RPMI8226 (cell line): ENCODE measurements around the gene ZBTB9.

Experiments used
- DNase-seq: peaks from one replicate; pipeline ENCODE4 v3.0.0-alpha.2; 2015

ZBTB9 gene

GRCh38 chr6:33433001-33433543 is 21.3 kb upstream of the ZBTB9 start:
- DNase-seq, result no peak

GRCh38 chr6:33433544-33434191 is 20.7 kb upstream of the ZBTB9 start:
- DNase-seq, result no peak

- DNase-seq, result no peak
These were observed 19.4 kb upstream of the ZBTB9 start for GRCh38 chr6:33434961-33435360.

GRCh38 chr6:33437666-33438065 is 16.7 kb upstream of the ZBTB9 start:
- no peak for DNase-seq

- no peak for DNase-seq
These were observed 15.3 kb upstream of the ZBTB9 start for GRCh38 chr6:33438978-33439594.

GRCh38 chr6:33439956-33440648 is 14.3 kb upstream of the ZBTB9 start:
- no peak for DNase-seq

GRCh38 chr6:33440649-33441309 is 13.6 kb upstream of the ZBTB9 start:
- no peak for DNase-seq

- no peak for DNase-seq
These were observed 12.9 kb upstream of the ZBTB9 start for GRCh38 chr6:33441457-33441856.

GRCh38 chr6:33442283-33442682 is 12.1 kb upstream of the ZBTB9 start:
- DNase-seq, result no peak

- DNase-seq, result no peak
These were observed 11.4 kb upstream of the ZBTB9 start for GRCh38 chr6:33443025-33443424.

- DNase-seq, result no peak
These were observed 10.5 kb upstream of the ZBTB9 start for GRCh38 chr6:33443619-33444504.

GRCh38 chr6:33445119-33445603 is 9.2 kb upstream of the ZBTB9 start:
- DNase-seq, result no peak

GRCh38 chr6:33446356-33446755 is 8.0 kb upstream of the ZBTB9 start:
- no peak for DNase-seq

GRCh38 chr6:33450434-33450833 is 3.9 kb upstream of the ZBTB9 start:
- DNase-seq, result no peak

- DNase-seq, result no peak
These were observed 2.8 kb upstream of the ZBTB9 start for GRCh38 chr6:33451606-33452005.

GRCh38 chr6:33452496-33452895 is 1.9 kb upstream of the ZBTB9 start:
- no peak for DNase-seq

- no peak for DNase-seq
These were observed 875 bp upstream of the ZBTB9 start for GRCh38 chr6:33453393-33454008.

GRCh38 chr6:33455051-33455450 is 675 bp downstream of the ZBTB9 start:
- no peak for DNase-seq

- DNase-seq, result no peak
These were observed 1.8 kb downstream of the ZBTB9 start for GRCh38 chr6:33456156-33456555.

- DNase-seq, result no peak
These were observed 4.3 kb downstream of the ZBTB9 start for GRCh38 chr6:33458676-33459075.

GRCh38 chr6:33459226-33459625 is 4.8 kb downstream of the ZBTB9 start:
- DNase-seq, result no peak
